Measurements from ENCODE around the gene GDAP1L1. TPM values are rescaled to one million over a fixed set of nuclear protein-coding genes. Genes with fewer than 3 reads are reported as not detected.
"Not testable (repeated sequence)": the region's sequence is repeated elsewhere in the genome, so short reads cannot be mapped to it uniquely, and the experiment has no call there.

Gene GDAP1L1
- total RNA-seq, 1 donor from 2014 or later, result not detected

- intact Hi-C loops (cut with micrococcal nuclease), result no loop called here
- DNase-seq, result no peak
- Mint-ChIP-seq H3K4me1 (peaks cover 2% of the 10 kb centered on the region), H3K9me3 (no peaks in the 10 kb centered on the region), H3K27ac (no peak overlapping the region), H3K27me3 (no peaks in the 10 kb centered on the region), H3K36me3 (ENCODE audit: low read depth) (no peaks in the 10 kb centered on the region), H3K4me3 (no peak overlapping the region)
Observed at GRCh38 chr20:44224637-44225036, 22.5 kb upstream of the GDAP1L1 start.

GRCh38 chr20:44228465-44229258, 18.4 kb upstream of the GDAP1L1 start:
- H3K27ac Mint-ChIP-seq, result no peak overlapping the region
- intact Hi-C loops (cut with micrococcal nuclease), result no loop called here

GRCh38 chr20:44231193-44231592, 15.9 kb upstream of the GDAP1L1 start:
- peaks cover 2% of the 10 kb centered on the region for H3K4me1 Mint-ChIP-seq
- DNase-seq, result no peak

More at GRCh38 chr20:44228465-44229258, 18.4 kb upstream of the GDAP1L1 start:
- Mint-ChIP-seq H3K9me3 (no peaks in the 10 kb centered on the region), H3K27me3 (no peaks in the 10 kb centered on the region), H3K4me3 (no peak overlapping the region), H3K4me1 (peaks cover 2% of the 10 kb centered on the region), H3K36me3 (ENCODE audit: low read depth) (no peaks in the 10 kb centered on the region)
- no peak for DNase-seq

GRCh38 chr20:44231713-44232468, 15.2 kb upstream of the GDAP1L1 start:
- Mint-ChIP-seq H3K4me1 (peaks cover 2% of the 10 kb centered on the region), H3K27ac (no peak overlapping the region), H3K4me3 (no peak overlapping the region), H3K36me3 (ENCODE audit: low read depth) (no peaks in the 10 kb centered on the region), H3K27me3 (no peaks in the 10 kb centered on the region), H3K9me3 (no peaks in the 10 kb centered on the region)
- no peak for DNase-seq
- intact Hi-C loops (cut with micrococcal nuclease), result no loop called here

More at GRCh38 chr20:44231193-44231592, 15.9 kb upstream of the GDAP1L1 start:
- H3K4me3 Mint-ChIP-seq, result no peak overlapping the region
- H3K36me3 Mint-ChIP-seq (ENCODE audit: low read depth), result no peaks in the 10 kb centered on the region
- intact Hi-C loops (cut with micrococcal nuclease), result no loop called here
- no peaks in the 10 kb centered on the region for H3K9me3 Mint-ChIP-seq
- no peak overlapping the region for H3K27ac Mint-ChIP-seq
- no peaks in the 10 kb centered on the region for H3K27me3 Mint-ChIP-seq

- H3K4me3 Mint-ChIP-seq; H3K27me3 Mint-ChIP-seq; H3K9me3 Mint-ChIP-seq; DNase-seq; H3K36me3 Mint-ChIP-seq (ENCODE audit: low read depth); H3K4me1 Mint-ChIP-seq; H3K27ac Mint-ChIP-seq; intact Hi-C loops (cut with micrococcal nuclease): not testable (repeated sequence)
Observed at GRCh38 chr20:44232469-44232856, 14.6 kb upstream of the GDAP1L1 start.

GRCh38 chr20:44233436-44234016, 13.6 kb upstream of the GDAP1L1 start:
- H3K9me3 Mint-ChIP-seq, result no peaks in the 10 kb centered on the region
- DNase-seq, result no peak
- H3K27ac Mint-ChIP-seq, result no peak overlapping the region
- H3K27me3 Mint-ChIP-seq, result no peaks in the 10 kb centered on the region
- no peaks in the 10 kb centered on the region for H3K36me3 Mint-ChIP-seq (ENCODE audit: low read depth)
- H3K4me3 Mint-ChIP-seq, result no peak overlapping the region
- intact Hi-C loops (cut with micrococcal nuclease), result no loop called here
- peaks cover 2% of the 10 kb centered on the region for H3K4me1 Mint-ChIP-seq

GRCh38 chr20:44234566-44235317, 12.4 kb upstream of the GDAP1L1 start:
- H3K4me3 Mint-ChIP-seq, result no peak overlapping the region
- H3K4me1 Mint-ChIP-seq, result peaks cover 2% of the 10 kb centered on the region
- no peak overlapping the region for H3K27ac Mint-ChIP-seq
- no peak for DNase-seq
- H3K9me3 Mint-ChIP-seq, result no peaks in the 10 kb centered on the region
- intact Hi-C loops (cut with micrococcal nuclease), result no loop called here
- H3K27me3 Mint-ChIP-seq, result no peaks in the 10 kb centered on the region
- no peaks in the 10 kb centered on the region for H3K36me3 Mint-ChIP-seq (ENCODE audit: low read depth)

- H3K27ac Mint-ChIP-seq, result no peak overlapping the region
- DNase-seq, result no peak
- peaks cover 2% of the 10 kb centered on the region for H3K4me1 Mint-ChIP-seq
- no peaks in the 10 kb centered on the region for H3K9me3 Mint-ChIP-seq
- intact Hi-C loops (cut with micrococcal nuclease), result no loop called here
- H3K4me3 Mint-ChIP-seq, result no peak overlapping the region
- H3K36me3 Mint-ChIP-seq (ENCODE audit: low read depth), result no peaks in the 10 kb centered on the region
- H3K27me3 Mint-ChIP-seq, result no peaks in the 10 kb centered on the region
Observed at GRCh38 chr20:44235702-44236101, 11.4 kb upstream of the GDAP1L1 start.

- DNase-seq; H3K4me1 Mint-ChIP-seq; intact Hi-C loops (cut with micrococcal nuclease); H3K27me3 Mint-ChIP-seq; H3K4me3 Mint-ChIP-seq; H3K36me3 Mint-ChIP-seq (ENCODE audit: low read depth); H3K9me3 Mint-ChIP-seq; H3K27ac Mint-ChIP-seq: not testable (repeated sequence)
Observed at GRCh38 chr20:44236840-44237239, 10.3 kb upstream of the GDAP1L1 start.

- H3K4me1 Mint-ChIP-seq, result no peaks in the 10 kb centered on the region
- no peak overlapping the region for H3K27ac Mint-ChIP-seq
- no peak for DNase-seq
- H3K36me3 Mint-ChIP-seq (ENCODE audit: low read depth), result no peaks in the 10 kb centered on the region
- peaks cover 20% of the 10 kb centered on the region for H3K27me3 Mint-ChIP-seq
- H3K9me3 Mint-ChIP-seq, result no peaks in the 10 kb centered on the region
- H3K4me3 Mint-ChIP-seq, result no peak overlapping the region
- intact Hi-C loops (cut with micrococcal nuclease), result no loop called here
Observed at GRCh38 chr20:44241796-44242195, 5.3 kb upstream of the GDAP1L1 start.

GRCh38 chr20:44245977-44246376, 1.1 kb upstream of the GDAP1L1 start:
- H3K27me3 Mint-ChIP-seq, result peaks cover 28% of the 10 kb centered on the region
- H3K27ac Mint-ChIP-seq, result no peak overlapping the region
- no peaks in the 10 kb centered on the region for H3K4me1 Mint-ChIP-seq
- no peak for DNase-seq
- no peak overlapping the region for H3K4me3 Mint-ChIP-seq
- intact Hi-C loops (cut with micrococcal nuclease), result no loop called here
- H3K9me3 Mint-ChIP-seq, result no peaks in the 10 kb centered on the region
- no peaks in the 10 kb centered on the region for H3K36me3 Mint-ChIP-seq (ENCODE audit: low read depth)

GRCh38 chr20:44247586-44248409, 690 bp downstream of the GDAP1L1 start:
- peaks cover 28% of the 10 kb centered on the region for H3K27me3 Mint-ChIP-seq
- no peaks in the 10 kb centered on the region for H3K9me3 Mint-ChIP-seq
- intact Hi-C loops (cut with micrococcal nuclease), result no loop called here
- no peaks in the 10 kb centered on the region for H3K36me3 Mint-ChIP-seq (ENCODE audit: low read depth)
- H3K4me1 Mint-ChIP-seq, result no peaks in the 10 kb centered on the region
- no peak overlapping the region for H3K27ac Mint-ChIP-seq
- peak; percentile 70 for DNase-seq
- no peak overlapping the region for H3K4me3 Mint-ChIP-seq

GRCh38 chr20:44248410-44248759, 1.3 kb downstream of the GDAP1L1 start:
- intact Hi-C loops (cut with micrococcal nuclease), result no loop called here
- Mint-ChIP-seq H3K27me3 (peaks cover 28% of the 10 kb centered on the region), H3K27ac (no peak overlapping the region), H3K4me1 (no peaks in the 10 kb centered on the region), H3K9me3 (no peaks in the 10 kb centered on the region), H3K4me3 (no peak overlapping the region), H3K36me3 (ENCODE audit: low read depth) (no peaks in the 10 kb centered on the region)
- no peak for DNase-seq

Data from activated CD4-positive, alpha-beta T cell treated with anti-CD3 and anti-CD28 coated beads, Interleukin-2, amount 10 ng/mL, durations not matched to agents 24 days and 14 days (primary cell).